Measurements from ENCODE around the gene C3orf52. TPM values are rescaled to one million over a fixed set of nuclear protein-coding genes. Genes with fewer than 3 reads are reported as not detected.

The C3orf52 gene
- total and polyA plus RNA-seq, 8 donors = 4.2 to 66.9 (median 35.1) TPM

GRCh38 chr3:112097378-112097777 lies 11.2 kb downstream of the C3orf52 start:
- WGBS, 5 donors = 25 to 30% (median 26%) methylated on average over 4 of the region's 4 CpGs
- intact Hi-C loops (cut with DNase I; ENCODE audit: low total_unique reads) = no loop called here
- no peak overlapping the region for H3K4me3 ChIP-seq
- peaks cover 0 to 18% (median 10%) of the 10 kb centered on the region in 4 donors for H3K4me1 ChIP-seq
- TF ChIP-seq CTCF (IDR thresholded peaks at IDR 0.05) (no peak), POLR2AphosphoS5 (IDR thresholded peaks at IDR 0.05) (peak in 1 of 3 donors; percentile 66), EP300 (IDR thresholded peaks at IDR 0.05) (no peak)
- peak overlapping the region in 3 of 5 donors; percentile 19 to 43 (median 22) for H3K27ac ChIP-seq
- H3K9me3 ChIP-seq = no peaks in the 10 kb centered on the region
- peak; percentile 51 to 89 for DNase-seq
- H3K27me3 ChIP-seq = no peaks in the 10 kb centered on the region
- peaks cover 0 to 10% (median 4%) of the 10 kb centered on the region in 4 donors for H3K36me3 ChIP-seq

GRCh38 chr3:112101916-112102315 lies 15.7 kb downstream of the C3orf52 start:
- Histone ChIP-seq H3K36me3 (peaks cover 0 to 45% (median 35%) of the 10 kb centered on the region in 4 donors), H3K4me3 (no peak overlapping the region), H3K9me3 (no peaks in the 10 kb centered on the region), H3K27me3 (no peaks in the 10 kb centered on the region), H3K27ac (no peak overlapping the region), H3K4me1 (peaks cover 0 to 10% (median 2%) of the 10 kb centered on the region in 4 donors)
- DNase-seq = no peak
- 84 to 97% (median 89%) methylated on average over 2 of the region's 2 CpGs for WGBS, 5 donors
- intact Hi-C loops (cut with DNase I; ENCODE audit: low total_unique reads) = no loop called here
- TF ChIP-seq POLR2AphosphoS5 (IDR thresholded peaks at IDR 0.05) (no peak), CTCF (IDR thresholded peaks at IDR 0.05) (no peak), EP300 (IDR thresholded peaks at IDR 0.05) (no peak), POLR2A (IDR thresholded peaks at IDR 0.05) (no peak)

- TF ChIP-seq CTCF (IDR thresholded peaks at IDR 0.05) = no peak
- no peak for TF ChIP-seq POLR2AphosphoS5 (IDR thresholded peaks at IDR 0.05)
- no peak for TF ChIP-seq POLR2A (IDR thresholded peaks at IDR 0.05)
- no peak for TF ChIP-seq EP300 (IDR thresholded peaks at IDR 0.05)
- Histone ChIP-seq H3K9me3 (no peaks in the 10 kb centered on the region), H3K27me3 (no peaks in the 10 kb centered on the region), H3K4me1 (peaks cover 0 to 6% (median 2%) of the 10 kb centered on the region in 4 donors), H3K36me3 (peaks cover 0 to 54% (median 40%) of the 10 kb centered on the region in 4 donors), H3K27ac (no peak overlapping the region), H3K4me3 (no peak overlapping the region)
- WGBS, 5 donors = 91 to 97% (median 95%) methylated on average over 2 of the region's 2 CpGs
- DNase-seq = no peak
- intact Hi-C loops (cut with DNase I; ENCODE audit: low total_unique reads) = no loop called here
Measured at GRCh38 chr3:112104774-112105173, 18.6 kb downstream of the C3orf52 start.

- Histone ChIP-seq H3K36me3 (peaks cover 0 to 51% (median 31%) of the 10 kb centered on the region in 4 donors), H3K4me3 (no peak overlapping the region), H3K4me1 (peaks cover 0 to 6% (median 4%) of the 10 kb centered on the region in 4 donors), H3K9me3 (no peaks in the 10 kb centered on the region), H3K27ac (peak overlapping the region in 1 of 5 donors; percentile 38), H3K27me3 (no peaks in the 10 kb centered on the region)
- WGBS, 5 donors = 28 to 48% (median 36%) methylated on average over 5 of the region's 5 CpGs
- no peak for TF ChIP-seq POLR2A (IDR thresholded peaks at IDR 0.05)
- no peak for TF ChIP-seq EP300 (IDR thresholded peaks at IDR 0.05)
- TF ChIP-seq POLR2AphosphoS5 (IDR thresholded peaks at IDR 0.05) = no peak
- no peak for TF ChIP-seq CTCF (IDR thresholded peaks at IDR 0.05)
- DNase-seq = peak in 1 of 2 donors; percentile 44
- intact Hi-C loops (cut with DNase I; ENCODE audit: low total_unique reads) = no loop called here
Measured at GRCh38 chr3:112109322-112109721, 23.1 kb downstream of the C3orf52 start.
